ENCODE measurements around the gene ACY1.
"Not testable (repeated sequence)": the region's sequence is repeated elsewhere in the genome, so short reads cannot be mapped to it uniquely, and the experiment has no call there.

ACY1 gene

GRCh38 chr3:52029053-52029452 is 45.7 kb downstream of the ACY1 start:
- H3K4me1 ChIP-seq (ENCODE audit: insufficient read depth, low read length) = peaks cover 2% of the 10 kb centered on the region

GRCh38 chr3:52029535-52029934 is 46.2 kb downstream of the ACY1 start:
- no peak overlapping the region for H3K4me3 ChIP-seq (ENCODE audit: low read length)
- H3K9me3 ChIP-seq (ENCODE audit: low read length) = peaks cover 3% of the 10 kb centered on the region
- H3K36me3 ChIP-seq (ENCODE audit: insufficient read depth, low read length) = no peaks in the 10 kb centered on the region
- H3K27me3 ChIP-seq (ENCODE audit: insufficient read depth, low read length) = peaks cover 9% of the 10 kb centered on the region
- H3K4me1 ChIP-seq (ENCODE audit: insufficient read depth, low read length) = peaks cover 2% of the 10 kb centered on the region
- no peak overlapping the region for H2AFZ ChIP-seq (ENCODE audit: low read depth, low read length)

More at GRCh38 chr3:52029053-52029452, 45.7 kb downstream of the ACY1 start:
- no peak overlapping the region for H2AFZ ChIP-seq (ENCODE audit: low read depth, low read length)
- peaks cover 3% of the 10 kb centered on the region for H3K9me3 ChIP-seq (ENCODE audit: low read length)
- peaks cover 9% of the 10 kb centered on the region for H3K27me3 ChIP-seq (ENCODE audit: insufficient read depth, low read length)
- H3K4me3 ChIP-seq (ENCODE audit: low read length) = no peak overlapping the region
- no peaks in the 10 kb centered on the region for H3K36me3 ChIP-seq (ENCODE audit: insufficient read depth, low read length)

- H3K4me3 ChIP-seq (ENCODE audit: low read length) = no peak overlapping the region
- peaks cover 2% of the 10 kb centered on the region for H3K4me1 ChIP-seq (ENCODE audit: insufficient read depth, low read length)
- H3K27me3 ChIP-seq (ENCODE audit: insufficient read depth, low read length) = peaks cover 5% of the 10 kb centered on the region
- H2AFZ ChIP-seq (ENCODE audit: low read depth, low read length) = no peak overlapping the region
- no peaks in the 10 kb centered on the region for H3K36me3 ChIP-seq (ENCODE audit: insufficient read depth, low read length)
- peaks cover 3% of the 10 kb centered on the region for H3K9me3 ChIP-seq (ENCODE audit: low read length)
Observed at GRCh38 chr3:52030714-52031310, 47.5 kb downstream of the ACY1 start.

GRCh38 chr3:52031896-52032295 is 48.6 kb downstream of the ACY1 start:
- Histone ChIP-seq H3K4me3 (ENCODE audit: low read length) (no peak overlapping the region), H3K9me3 (ENCODE audit: low read length) (peaks cover 3% of the 10 kb centered on the region), H3K36me3 (ENCODE audit: insufficient read depth, low read length) (no peaks in the 10 kb centered on the region), H3K27me3 (ENCODE audit: insufficient read depth, low read length) (peaks cover 9% of the 10 kb centered on the region), H3K4me1 (ENCODE audit: insufficient read depth, low read length) (peaks cover 2% of the 10 kb centered on the region), H2AFZ (ENCODE audit: low read depth, low read length) (no peak overlapping the region)

- peaks cover 3% of the 10 kb centered on the region for H3K9me3 ChIP-seq (ENCODE audit: low read length)
- peaks cover 2% of the 10 kb centered on the region for H3K4me1 ChIP-seq (ENCODE audit: insufficient read depth, low read length)
- H3K4me3 ChIP-seq (ENCODE audit: low read length) = no peak overlapping the region
- H2AFZ ChIP-seq (ENCODE audit: low read depth, low read length) = no peak overlapping the region
- H3K27me3 ChIP-seq (ENCODE audit: insufficient read depth, low read length) = peaks cover 13% of the 10 kb centered on the region
- H3K36me3 ChIP-seq (ENCODE audit: insufficient read depth, low read length) = no peaks in the 10 kb centered on the region
Observed at GRCh38 chr3:52032702-52033408, 49.5 kb downstream of the ACY1 start.

GRCh38 chr3:52033748-52034147 is 50.4 kb downstream of the ACY1 start:
- not testable (repeated sequence) for H3K4me3 ChIP-seq (ENCODE audit: low read length); H3K4me1 ChIP-seq (ENCODE audit: insufficient read depth, low read length); H3K36me3 ChIP-seq (ENCODE audit: insufficient read depth, low read length); H2AFZ ChIP-seq (ENCODE audit: low read depth, low read length); H3K9me3 ChIP-seq (ENCODE audit: low read length)
- H3K27me3 ChIP-seq (ENCODE audit: insufficient read depth, low read length) = peaks cover 19% of the 10 kb centered on the region

- Histone ChIP-seq H3K9me3 (ENCODE audit: low read length) (peaks cover 3% of the 10 kb centered on the region), H3K4me3 (ENCODE audit: low read length) (no peak overlapping the region), H3K4me1 (ENCODE audit: insufficient read depth, low read length) (peaks cover 2% of the 10 kb centered on the region), H2AFZ (ENCODE audit: low read depth, low read length) (no peak overlapping the region), H3K27me3 (ENCODE audit: insufficient read depth, low read length) (peaks cover 23% of the 10 kb centered on the region), H3K36me3 (ENCODE audit: insufficient read depth, low read length) (no peaks in the 10 kb centered on the region)
Observed at GRCh38 chr3:52034212-52034611, 50.9 kb downstream of the ACY1 start.

GRCh38 chr3:52034651-52035050 is 51.3 kb downstream of the ACY1 start:
- peaks cover 3% of the 10 kb centered on the region for H3K9me3 ChIP-seq (ENCODE audit: low read length)
- peaks cover 2% of the 10 kb centered on the region for H3K4me1 ChIP-seq (ENCODE audit: insufficient read depth, low read length)
- H2AFZ ChIP-seq (ENCODE audit: low read depth, low read length) = no peak overlapping the region
- peaks cover 28% of the 10 kb centered on the region for H3K27me3 ChIP-seq (ENCODE audit: insufficient read depth, low read length)
- no peaks in the 10 kb centered on the region for H3K36me3 ChIP-seq (ENCODE audit: insufficient read depth, low read length)
- no peak overlapping the region for H3K4me3 ChIP-seq (ENCODE audit: low read length)

- no peaks in the 10 kb centered on the region for H3K36me3 ChIP-seq (ENCODE audit: insufficient read depth, low read length)
- no peak overlapping the region for H2AFZ ChIP-seq (ENCODE audit: low read depth, low read length)
- peaks cover 6% of the 10 kb centered on the region for H3K4me1 ChIP-seq (ENCODE audit: insufficient read depth, low read length)
- peaks cover 3% of the 10 kb centered on the region for H3K9me3 ChIP-seq (ENCODE audit: low read length)
- peaks cover 28% of the 10 kb centered on the region for H3K27me3 ChIP-seq (ENCODE audit: insufficient read depth, low read length)
- no peak overlapping the region for H3K4me3 ChIP-seq (ENCODE audit: low read length)
Observed at GRCh38 chr3:52036222-52036694, 52.9 kb downstream of the ACY1 start.

GRCh38 chr3:52036829-52037228 is 53.5 kb downstream of the ACY1 start:
- Histone ChIP-seq H3K27me3 (ENCODE audit: insufficient read depth, low read length) (peaks cover 28% of the 10 kb centered on the region), H3K36me3 (ENCODE audit: insufficient read depth, low read length) (no peaks in the 10 kb centered on the region), H2AFZ (ENCODE audit: low read depth, low read length) (no peak overlapping the region), H3K4me3 (ENCODE audit: low read length) (no peak overlapping the region), H3K4me1 (ENCODE audit: insufficient read depth, low read length) (peaks cover 6% of the 10 kb centered on the region), H3K9me3 (ENCODE audit: low read length) (peaks cover under 1% of the 10 kb centered on the region)

GRCh38 chr3:52037291-52037690 is 54.0 kb downstream of the ACY1 start:
- Histone ChIP-seq H3K4me3 (ENCODE audit: low read length) (no peak overlapping the region), H2AFZ (ENCODE audit: low read depth, low read length) (no peak overlapping the region), H3K36me3 (ENCODE audit: insufficient read depth, low read length) (no peaks in the 10 kb centered on the region), H3K9me3 (ENCODE audit: low read length) (no peaks in the 10 kb centered on the region), H3K27me3 (ENCODE audit: insufficient read depth, low read length) (peaks cover 28% of the 10 kb centered on the region), H3K4me1 (ENCODE audit: insufficient read depth, low read length) (peaks cover 6% of the 10 kb centered on the region)

- no peaks in the 10 kb centered on the region for H3K9me3 ChIP-seq (ENCODE audit: low read length)
- H3K36me3 ChIP-seq (ENCODE audit: insufficient read depth, low read length) = no peaks in the 10 kb centered on the region
- H3K4me3 ChIP-seq (ENCODE audit: low read length) = no peak overlapping the region
- H2AFZ ChIP-seq (ENCODE audit: low read depth, low read length) = no peak overlapping the region
- peaks cover 4% of the 10 kb centered on the region for H3K4me1 ChIP-seq (ENCODE audit: insufficient read depth, low read length)
- peaks cover 28% of the 10 kb centered on the region for H3K27me3 ChIP-seq (ENCODE audit: insufficient read depth, low read length)
Observed at GRCh38 chr3:52038227-52038626, 54.9 kb downstream of the ACY1 start.
